Stimulated activated CD8-positive, alpha-beta memory T cell treated with anti-CD3 and anti-CD28 coated beads, Interleukin-4, amount 100 ng/mL, for 48 hours (primary cell): ENCODE results near the gene OR5K1.

ENCODE experiments used
- DNase-seq: peaks from one replicate; pipeline ENCODE4 v3.0.0-alpha.2; 2020

OR5K1 gene

DNA sequence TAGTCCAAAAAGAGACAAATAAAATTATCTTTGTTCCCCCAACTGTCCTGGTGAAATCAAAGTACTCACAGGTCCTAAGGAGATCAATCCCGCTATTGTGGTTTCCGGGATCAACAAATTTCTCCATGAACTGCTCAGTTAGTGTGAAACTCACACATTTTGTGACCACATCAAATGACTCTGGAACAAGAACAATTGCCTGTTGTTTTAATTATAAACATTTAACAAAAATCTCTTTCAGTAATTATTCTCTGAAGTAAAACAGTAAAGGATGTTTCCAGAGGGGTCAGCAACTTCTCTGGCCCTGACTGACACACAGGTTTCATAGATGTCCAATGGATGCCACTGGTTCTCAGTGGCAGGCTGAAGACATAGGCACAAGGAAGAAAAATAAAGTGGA lies 55.8 kb downstream of the OR5K1 start:
- DNase-seq = no peak

GRCh38 chr3:98519351-98519750 lies 56.4 kb downstream of the OR5K1 start:
- no peak for DNase-seq

GRCh38 chr3:98521897-98522543 lies 59.0 kb downstream of the OR5K1 start:
- peak; percentile 70 for DNase-seq
